GM19328 (cell line): ENCODE results near the gene FMNL2.

Experiments used
- ATAC-seq: cut with Tn5 transposase; IDR thresholded peaks from one replicate; pipeline ENCODE4 v1.9.1; 2021; ENCODE audit warnings: mild to moderate bottlenecking, moderate library complexity; ENCODE audit not compliant: unreplicated experiment

Gene FMNL2

DNA sequence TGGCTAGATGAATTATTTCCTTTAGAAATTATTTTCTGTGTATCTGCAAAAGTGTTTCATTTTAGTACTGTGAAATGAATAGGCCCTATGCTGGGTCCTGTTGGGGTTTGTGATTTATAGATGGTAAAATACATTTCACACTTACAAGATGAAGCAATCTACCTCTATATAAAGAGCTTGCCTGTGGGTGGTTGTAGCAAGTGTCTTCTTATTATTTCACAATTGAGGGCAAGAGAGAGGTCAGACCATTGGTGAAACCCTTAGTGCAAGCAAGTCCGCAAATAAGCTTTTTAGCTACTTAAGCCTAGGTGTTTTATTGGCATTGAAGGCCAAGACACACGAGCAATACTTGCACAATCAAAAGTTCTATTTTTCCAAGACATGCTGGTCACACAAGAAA lies 153.1 kb downstream of the FMNL2 start:
- ATAC-seq: no peak

DNA sequence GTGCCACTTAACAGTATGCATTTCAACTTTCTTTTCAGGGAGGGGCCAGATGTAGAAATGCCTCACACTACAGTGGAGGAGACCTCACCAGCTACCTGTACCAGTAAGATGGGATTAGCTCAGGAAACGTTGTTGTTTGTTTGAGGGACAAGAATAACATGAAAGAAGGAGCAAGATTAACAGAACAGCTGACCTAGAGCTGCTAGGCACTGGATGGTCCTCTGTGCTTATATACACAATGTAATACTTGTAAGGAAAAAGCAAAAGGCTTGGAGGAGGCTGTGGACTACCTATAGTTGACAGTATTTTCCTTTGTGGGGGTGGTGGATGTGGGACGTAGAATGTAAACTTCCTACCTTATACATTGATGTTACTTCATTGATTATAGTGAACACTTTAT lies 154.4 kb downstream of the FMNL2 start:
- no peak for ATAC-seq

- no peak for ATAC-seq
Observed at GRCh38 chr2:152490686-152491455, 155.9 kb downstream of the FMNL2 start.

DNA sequence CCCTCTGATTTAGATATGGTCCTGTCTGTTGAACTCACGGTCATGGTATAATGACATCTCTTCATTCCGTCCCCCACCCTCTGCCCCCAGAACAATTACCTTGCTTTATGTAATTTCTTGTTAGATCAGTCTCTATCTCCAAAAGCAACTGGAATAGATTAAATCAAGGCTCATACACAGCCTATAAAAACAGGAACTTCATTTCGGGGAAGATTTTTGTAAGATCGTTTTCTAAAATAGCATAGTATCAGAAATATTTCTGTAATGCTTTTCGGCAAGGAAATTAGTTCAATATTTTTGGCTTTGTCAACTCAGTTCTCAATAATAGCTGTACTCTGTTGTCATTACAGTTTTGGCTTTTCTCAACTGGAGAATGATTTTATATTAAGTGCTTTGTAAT lies 157.2 kb downstream of the FMNL2 start:
- ATAC-seq: no peak

DNA sequence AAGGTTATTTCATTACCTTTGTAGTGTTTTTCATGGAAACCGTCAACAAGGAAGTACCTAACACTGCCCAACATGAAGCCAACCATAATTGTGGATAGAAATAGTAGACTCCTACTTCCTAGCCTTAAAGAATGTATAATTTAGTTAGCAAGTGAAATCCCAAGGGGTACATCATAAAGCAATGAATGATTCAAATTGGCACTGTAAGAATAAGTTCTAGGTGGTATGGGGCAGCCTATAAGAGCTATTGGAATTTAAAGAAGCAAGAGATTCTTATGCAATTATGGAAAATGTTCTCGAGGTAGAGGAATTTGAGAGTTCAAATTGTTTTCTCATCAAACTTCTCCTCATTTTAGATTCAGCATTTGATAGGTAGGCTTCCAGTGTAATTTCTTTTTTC lies 157.9 kb downstream of the FMNL2 start:
- no peak for ATAC-seq

GRCh38 chr2:152493417-152493816 lies 158.4 kb downstream of the FMNL2 start:
- ATAC-seq: no peak

DNA sequence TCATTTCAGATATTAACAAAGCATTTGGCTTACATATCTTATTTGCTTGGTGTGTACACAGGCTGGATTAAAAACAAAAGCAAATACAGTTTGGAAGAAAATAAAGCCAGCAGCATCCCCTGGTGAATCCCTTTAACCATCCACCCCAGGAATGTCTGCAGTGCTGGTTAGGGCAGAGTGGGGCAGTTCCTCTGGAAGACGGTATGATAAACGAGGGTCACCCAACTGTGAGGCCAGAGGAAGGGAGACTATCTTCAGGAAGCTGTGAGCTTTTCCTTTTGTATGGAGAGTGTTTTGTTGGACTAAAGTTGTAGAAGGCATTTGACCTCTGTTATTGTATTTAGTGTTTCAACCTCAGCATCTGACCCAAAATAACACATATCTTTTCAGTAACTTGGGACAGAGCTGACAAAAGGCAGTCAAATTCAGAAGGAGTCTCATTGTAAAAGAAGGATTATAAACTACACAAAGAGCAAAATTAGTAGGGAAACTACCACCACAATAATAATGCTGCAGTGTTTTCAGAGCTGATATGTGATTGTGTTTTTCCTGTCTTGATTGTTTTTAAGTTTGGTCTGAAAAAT lies 159.1 kb downstream of the FMNL2 start:
- no peak for ATAC-seq

DNA sequence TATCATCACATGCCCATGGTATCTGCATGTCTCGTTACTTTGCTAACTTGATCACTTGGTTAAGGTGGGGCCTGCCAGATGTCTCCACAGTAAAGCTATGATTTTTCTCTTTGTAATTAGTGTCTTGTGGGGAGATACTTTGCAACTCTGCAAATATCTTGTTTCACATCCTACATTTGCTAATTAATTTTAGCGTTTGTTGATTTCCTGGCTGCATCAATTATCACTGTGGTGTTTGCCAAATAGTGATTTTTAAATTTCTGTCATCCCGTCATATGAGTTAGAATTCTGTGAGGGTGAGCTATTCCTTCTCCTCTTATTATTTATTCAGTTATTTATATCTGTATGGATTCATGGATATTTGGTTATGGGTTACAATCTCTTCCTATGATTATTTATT lies 161.4 kb downstream of the FMNL2 start:
- ATAC-seq: no peak

DNA sequence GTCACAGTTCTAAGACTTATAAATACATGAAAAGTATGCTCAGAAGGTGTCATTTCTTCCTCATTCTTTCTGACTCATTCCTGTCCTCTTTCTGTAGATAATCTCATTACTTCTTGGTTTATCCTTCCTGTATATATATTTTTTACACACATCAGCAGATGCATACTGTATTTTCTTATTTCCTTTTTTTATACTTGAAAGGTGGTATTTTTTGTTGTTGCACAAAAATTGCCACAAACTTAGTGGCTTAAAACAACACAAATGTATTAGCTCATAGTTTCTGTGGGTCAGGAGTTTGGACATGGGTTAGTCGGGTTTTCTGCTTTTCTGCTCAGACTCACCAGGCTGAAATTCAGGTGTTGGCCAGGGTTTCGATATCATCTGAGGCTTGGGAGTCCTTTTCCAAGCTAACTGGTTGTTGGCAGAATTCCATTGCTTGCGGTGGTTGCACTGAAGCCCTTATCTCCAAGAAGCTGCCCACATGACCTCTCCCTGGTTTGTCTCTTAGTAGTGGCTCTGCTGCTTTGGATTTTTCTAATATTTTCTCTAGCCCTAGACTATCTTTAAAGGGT lies 162.6 kb downstream of the FMNL2 start:
- ATAC-seq: peak; percentile 56

GRCh38 chr2:152499331-152499816 lies 164.4 kb downstream of the FMNL2 start:
- no peak for ATAC-seq

DNA sequence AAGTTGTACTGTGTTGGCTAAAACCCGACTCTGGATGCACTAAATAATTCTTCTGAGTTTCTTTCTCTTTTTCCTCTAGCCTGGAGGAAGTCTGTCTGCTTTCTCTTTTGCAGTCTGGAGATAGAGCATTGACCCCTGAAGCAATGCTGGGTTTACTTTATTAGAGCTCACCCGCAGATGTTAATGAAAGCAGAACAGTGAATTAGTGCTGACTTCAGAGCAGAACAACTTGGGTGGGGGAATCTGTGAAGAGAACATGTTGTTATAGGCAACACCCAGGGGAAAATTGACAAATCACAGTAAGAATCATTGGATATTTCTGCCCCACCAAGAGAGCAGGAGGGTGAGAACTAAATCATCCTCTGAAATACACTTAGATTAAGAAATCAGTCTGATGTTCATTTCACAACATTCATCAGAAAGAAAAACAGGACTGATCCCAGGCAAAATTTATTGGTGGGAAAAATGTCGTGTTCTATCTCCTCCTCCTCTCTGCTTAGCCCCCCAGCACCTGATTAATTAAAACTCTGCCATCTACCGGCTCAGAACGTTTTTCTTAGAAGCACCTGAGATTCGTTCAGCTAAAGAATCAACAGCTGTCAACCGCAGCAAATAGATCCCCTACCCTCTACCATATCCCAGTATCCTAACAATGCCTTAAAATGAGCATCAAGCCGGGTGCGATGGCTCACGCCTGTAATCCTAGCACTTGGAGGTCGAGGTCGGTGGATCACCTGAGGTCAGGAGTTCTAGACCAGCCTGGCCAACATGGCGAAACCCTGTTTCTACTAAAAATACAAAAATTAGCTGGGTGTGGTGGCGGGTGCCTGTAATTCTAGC lies 165.1 kb downstream of the FMNL2 start:
- ATAC-seq: no peak

GRCh38 chr2:152500772-152501171 lies 165.8 kb downstream of the FMNL2 start:
- no peak for ATAC-seq

GRCh38 chr2:152501666-152502065 lies 166.7 kb downstream of the FMNL2 start:
- ATAC-seq: no peak

DNA sequence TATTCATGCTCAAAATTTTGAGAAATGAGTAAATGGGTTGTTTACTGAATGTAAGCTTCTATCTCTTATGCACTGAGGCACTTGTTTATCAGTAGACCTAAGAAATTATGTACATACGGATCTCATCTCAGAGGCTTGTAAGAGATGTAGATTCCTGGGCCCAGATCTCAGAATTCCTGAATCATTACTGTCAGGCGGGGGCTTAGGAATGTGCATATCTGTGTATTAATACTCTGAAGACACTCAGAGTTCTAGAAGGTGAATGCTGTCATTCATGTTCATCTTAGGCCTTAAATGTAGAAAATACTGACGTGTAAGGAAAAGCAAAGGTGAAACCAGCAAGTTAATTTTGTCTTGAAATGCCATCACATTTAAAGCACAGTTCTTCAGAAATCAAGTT lies 169.6 kb downstream of the FMNL2 start:
- ATAC-seq: no peak

- no peak for ATAC-seq
Observed at GRCh38 chr2:152505495-152505906, 170.5 kb downstream of the FMNL2 start.

DNA sequence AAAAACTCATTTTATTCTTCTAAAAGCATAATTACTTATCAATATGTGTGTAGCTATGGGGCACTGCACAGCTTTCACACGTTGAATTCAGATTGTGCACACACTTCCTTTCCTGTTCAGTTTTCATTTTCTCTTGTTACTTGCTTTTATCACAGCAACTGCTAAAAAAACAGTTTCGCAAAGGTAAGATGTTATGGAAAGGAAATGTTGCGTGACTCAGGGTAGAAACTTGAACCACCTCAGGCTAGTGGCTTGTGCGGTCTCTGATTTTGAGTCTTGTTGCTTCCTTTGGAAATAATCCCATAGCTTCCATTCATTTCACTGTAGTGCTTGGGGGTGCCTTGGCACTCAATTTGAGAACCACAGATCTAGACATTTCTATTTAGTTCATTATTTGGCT lies 171.9 kb downstream of the FMNL2 start:
- no peak for ATAC-seq

- no peak for ATAC-seq
Observed at GRCh38 chr2:152507907-152508306, 172.9 kb downstream of the FMNL2 start.

GRCh38 chr2:152508446-152508845 lies 173.5 kb downstream of the FMNL2 start:
- no peak for ATAC-seq

DNA sequence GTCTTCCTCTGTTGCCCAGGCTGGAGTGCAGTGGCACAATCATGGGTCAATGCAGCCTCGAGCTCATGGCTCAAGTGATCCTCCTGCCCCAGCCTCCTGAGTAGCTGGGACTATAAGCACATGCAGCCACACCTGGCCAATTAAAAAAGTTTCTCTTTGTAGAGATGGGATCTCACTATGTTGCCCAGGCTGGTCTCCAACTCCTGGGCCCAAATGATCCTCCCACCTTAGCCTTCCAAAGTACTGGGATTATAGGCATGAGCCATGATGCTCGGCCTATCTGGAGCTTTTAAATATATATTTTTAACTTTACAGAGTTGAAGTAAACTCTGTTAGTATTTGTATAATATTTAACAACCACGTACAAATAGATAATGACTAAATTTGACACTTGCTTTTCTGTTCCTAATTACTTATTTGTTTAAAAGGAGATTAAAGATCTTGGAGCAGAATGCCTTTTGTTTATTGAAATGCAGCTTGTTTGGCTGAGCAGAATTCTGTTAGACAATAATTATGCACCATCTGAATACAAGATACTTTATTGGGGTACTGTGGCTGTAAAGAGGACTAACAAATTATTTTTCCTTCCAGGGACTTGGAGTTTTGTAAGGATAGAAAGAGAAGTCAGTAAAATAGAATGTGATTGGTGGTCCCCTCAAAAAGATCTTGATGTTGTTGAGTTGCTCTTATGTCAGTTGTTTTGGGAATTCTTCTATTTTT lies 175.0 kb downstream of the FMNL2 start:
- no peak for ATAC-seq

DNA sequence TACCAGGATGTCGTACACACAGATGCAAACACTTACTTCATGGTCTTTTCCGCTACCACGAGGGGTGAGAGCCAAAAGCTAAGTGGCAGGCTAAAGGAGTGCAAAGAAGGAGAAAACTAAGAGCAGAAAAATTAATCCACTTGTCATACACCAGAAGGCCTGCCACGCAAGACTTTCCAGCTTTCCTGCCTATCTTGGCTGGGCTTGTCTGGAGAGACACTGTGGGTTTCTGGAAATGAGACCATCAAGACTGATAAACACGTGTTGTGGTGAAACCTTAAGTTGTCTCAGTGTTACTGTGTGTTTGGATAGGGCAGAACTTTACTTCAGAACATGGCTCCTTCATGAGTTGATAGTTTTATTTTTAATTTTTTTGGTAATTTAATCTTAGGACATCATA lies 175.6 kb downstream of the FMNL2 start:
- no peak for ATAC-seq

DNA sequence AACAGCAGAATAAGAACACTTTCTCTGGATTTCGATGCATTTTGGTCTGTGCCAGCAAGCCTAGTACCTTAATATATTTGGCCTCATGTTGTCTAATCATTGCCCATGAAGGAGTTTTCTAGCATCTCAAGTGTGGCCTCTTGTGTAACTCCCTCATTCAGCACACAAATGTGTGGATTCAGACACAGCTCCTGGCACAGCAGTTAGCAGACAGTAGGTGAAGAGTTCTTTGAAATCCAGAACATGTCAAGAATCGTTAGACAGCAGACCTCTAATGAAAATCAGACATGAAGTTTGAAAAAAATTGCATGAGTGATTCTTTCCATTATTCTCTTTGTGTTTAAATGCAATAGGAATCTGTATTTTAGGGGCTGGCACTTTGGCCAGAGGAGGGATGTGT lies 177.0 kb downstream of the FMNL2 start:
- ATAC-seq: no peak
